Muscle layer of duodenum (tissue), 2 donors: ENCODE results near the gene RUVBL2.

Experiments
- H3K27ac ChIP-seq: one replicate; pipeline ENCODE4 v1.7.0; 2013; ENCODE audit warnings: mild to moderate bottlenecking, low read length
- H3K27me3 ChIP-seq: one replicate; pipeline ENCODE4 v1.7.0; 2013; ENCODE audit warnings: low read depth, mild to moderate bottlenecking, control low read depth, low read length
- H3K36me3 ChIP-seq, 2 donors: one replicate each; pipeline ENCODE4 v1.7.0; 2013; ENCODE audit warnings: low read length in 2 of 2, control low read depth in 1 of 2, mild to moderate bottlenecking in 1 of 2; ENCODE audit not compliant: insufficient read depth in 2 of 2, control insufficient read depth in 1 of 2
- H3K4me1 ChIP-seq, 2 donors: one replicate each; pipeline ENCODE4 v1.7.0; 2013; ENCODE audit warnings: low read length in 2 of 2, mild to moderate bottlenecking in 2 of 2, control low read depth in 1 of 2, moderate library complexity in 1 of 2; ENCODE audit not compliant: insufficient read depth in 2 of 2, control insufficient read depth in 1 of 2
- H3K4me3 ChIP-seq, 2 donors: one replicate each; pipeline ENCODE4 v1.7.0; 2013; ENCODE audit warnings: low read length in 2 of 2, low read depth in 1 of 2, mild to moderate bottlenecking in 1 of 2
- H3K9me3 ChIP-seq, 2 donors: one replicate each; pipeline ENCODE4 v1.7.0; 2013; ENCODE audit warnings: low read length in 2 of 2, control low read depth in 1 of 2, mild to moderate bottlenecking in 1 of 2; ENCODE audit not compliant: control insufficient read depth in 1 of 2
- donor health status: healthy.

The RUVBL2 gene

GRCh38 chr19:48965040-48965805 lies 28.5 kb upstream of the RUVBL2 start, which contains the start of gene FTL:
Gene FTL, plus strand, starts transcription at chr19:48965309. Its CDS starts 199 bp downstream, at chr19:48965508.
- Histone ChIP-seq H3K4me1 (peaks cover 13 to 48% of the 10 kb centered on the region in 2 donors), H3K27ac (peak within 1 kb of the TSS; percentile 89), H3K4me3 (peak within 1 kb of the TSS; percentile 95 to 97), H3K36me3 (peaks cover 16 to 46% of the 10 kb centered on the region in 2 donors), H3K27me3 (no peaks in the 10 kb centered on the region), H3K9me3 (no peaks in the 10 kb centered on the region)

GRCh38 chr19:48965806-48966540 lies 27.7 kb upstream of the RUVBL2 start:
- H3K4me3 ChIP-seq: peak overlapping the region; percentile 95 to 97
- peaks cover 13 to 52% of the 10 kb centered on the region in 2 donors for H3K4me1 ChIP-seq
- H3K36me3 ChIP-seq: peaks cover 16 to 50% of the 10 kb centered on the region in 2 donors
- H3K27ac ChIP-seq: peak overlapping the region; percentile 87
- H3K9me3 ChIP-seq: no peaks in the 10 kb centered on the region
- no peaks in the 10 kb centered on the region for H3K27me3 ChIP-seq

- H3K27me3 ChIP-seq: no peaks in the 10 kb centered on the region
- H3K4me1 ChIP-seq: peaks cover 13 to 55% of the 10 kb centered on the region in 2 donors
- H3K36me3 ChIP-seq: peaks cover 16 to 50% of the 10 kb centered on the region in 2 donors
- H3K4me3 ChIP-seq: peak overlapping the region; percentile 95 to 97
- peak overlapping the region; percentile 87 for H3K27ac ChIP-seq
- H3K9me3 ChIP-seq: no peaks in the 10 kb centered on the region
Measured at GRCh38 chr19:48966541-48967345, 26.9 kb upstream of the RUVBL2 start.

DNA sequence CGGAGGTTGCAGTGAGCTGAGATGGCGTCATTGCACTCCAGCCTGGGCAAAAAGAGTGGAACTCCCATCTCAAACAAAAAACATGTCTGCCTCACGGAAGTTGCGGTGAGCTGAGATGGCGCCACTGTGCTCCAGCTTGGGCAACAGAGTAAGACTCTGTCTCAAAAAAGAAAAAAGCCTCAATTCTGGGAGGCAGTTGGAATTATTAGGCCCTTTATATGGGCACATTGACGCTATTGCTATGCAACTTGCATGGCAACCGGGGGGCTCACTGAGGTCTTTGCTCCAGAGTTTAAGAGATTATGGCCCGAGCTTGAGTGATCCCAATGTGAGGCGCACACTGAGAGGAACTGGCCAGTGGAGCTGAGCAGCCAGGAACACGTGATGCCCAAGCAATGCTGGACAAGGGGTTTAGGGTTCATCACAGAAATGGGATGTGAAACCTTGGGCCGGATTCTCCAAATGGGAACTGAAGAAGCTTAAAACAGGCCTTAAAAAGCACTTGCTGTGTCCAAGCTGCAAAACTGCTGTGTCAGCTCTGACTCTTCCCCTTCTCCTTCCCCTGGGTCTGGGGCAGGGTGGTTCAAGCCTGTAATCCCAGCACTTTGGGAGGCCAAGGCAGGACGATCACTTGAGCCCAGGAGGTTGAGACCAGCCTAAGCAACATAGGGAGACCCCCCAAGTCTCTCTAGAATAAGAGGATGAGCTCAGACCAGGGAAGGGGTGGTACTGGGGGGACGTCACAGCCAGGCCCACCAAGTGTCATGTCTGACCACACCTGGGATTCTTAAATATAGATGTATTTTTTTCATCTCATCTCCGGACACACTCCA lies 26.1 kb upstream of the RUVBL2 start:
- H3K27me3 ChIP-seq: no peaks in the 10 kb centered on the region
- H3K4me1 ChIP-seq: peaks cover 13 to 55% of the 10 kb centered on the region in 2 donors
- peaks cover 16 to 50% of the 10 kb centered on the region in 2 donors for H3K36me3 ChIP-seq
- no peaks in the 10 kb centered on the region for H3K9me3 ChIP-seq
- H3K4me3 ChIP-seq: peak overlapping the region in 1 of 2 donors; percentile 95
- H3K27ac ChIP-seq: peak overlapping the region; percentile 12

DNA sequence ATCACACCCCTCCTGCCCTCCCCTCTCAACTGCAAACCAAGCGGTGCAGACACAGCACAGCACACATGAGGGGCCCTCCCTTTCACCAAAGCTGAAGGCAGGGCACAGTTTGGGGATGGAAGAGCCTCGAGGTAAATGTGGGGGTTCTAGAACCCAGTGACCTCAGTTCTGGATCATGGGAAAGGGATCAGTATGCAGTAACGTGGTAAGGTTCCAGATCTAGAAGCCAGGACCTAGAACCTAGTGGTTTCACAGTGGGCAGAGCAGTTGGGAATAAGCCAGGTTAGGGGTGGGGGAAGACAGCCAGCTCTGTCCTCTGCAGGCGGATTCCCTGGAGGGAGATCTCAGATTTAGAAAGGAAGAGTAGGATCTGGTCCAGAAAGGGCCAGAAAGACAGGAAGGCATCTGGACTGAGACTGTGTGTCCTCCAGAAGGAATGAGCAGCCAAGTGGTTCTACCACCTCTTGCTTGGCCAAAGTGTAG lies 25.5 kb upstream of the RUVBL2 start:
- Histone ChIP-seq H3K9me3 (no peaks in the 10 kb centered on the region), H3K4me1 (peaks cover 13 to 52% of the 10 kb centered on the region in 2 donors), H3K27me3 (no peaks in the 10 kb centered on the region), H3K4me3 (no peak overlapping the region), H3K27ac (peak overlapping the region; percentile 12), H3K36me3 (peaks cover 19 to 56% of the 10 kb centered on the region in 2 donors)

- Histone ChIP-seq H3K27me3 (no peaks in the 10 kb centered on the region), H3K4me1 (peaks cover 13 to 46% of the 10 kb centered on the region in 2 donors), H3K9me3 (no peaks in the 10 kb centered on the region), H3K4me3 (no peak overlapping the region), H3K36me3 (peaks cover 19 to 53% of the 10 kb centered on the region in 2 donors), H3K27ac (no peak overlapping the region)
Measured at GRCh38 chr19:48968813-48969218, 24.9 kb upstream of the RUVBL2 start.

DNA sequence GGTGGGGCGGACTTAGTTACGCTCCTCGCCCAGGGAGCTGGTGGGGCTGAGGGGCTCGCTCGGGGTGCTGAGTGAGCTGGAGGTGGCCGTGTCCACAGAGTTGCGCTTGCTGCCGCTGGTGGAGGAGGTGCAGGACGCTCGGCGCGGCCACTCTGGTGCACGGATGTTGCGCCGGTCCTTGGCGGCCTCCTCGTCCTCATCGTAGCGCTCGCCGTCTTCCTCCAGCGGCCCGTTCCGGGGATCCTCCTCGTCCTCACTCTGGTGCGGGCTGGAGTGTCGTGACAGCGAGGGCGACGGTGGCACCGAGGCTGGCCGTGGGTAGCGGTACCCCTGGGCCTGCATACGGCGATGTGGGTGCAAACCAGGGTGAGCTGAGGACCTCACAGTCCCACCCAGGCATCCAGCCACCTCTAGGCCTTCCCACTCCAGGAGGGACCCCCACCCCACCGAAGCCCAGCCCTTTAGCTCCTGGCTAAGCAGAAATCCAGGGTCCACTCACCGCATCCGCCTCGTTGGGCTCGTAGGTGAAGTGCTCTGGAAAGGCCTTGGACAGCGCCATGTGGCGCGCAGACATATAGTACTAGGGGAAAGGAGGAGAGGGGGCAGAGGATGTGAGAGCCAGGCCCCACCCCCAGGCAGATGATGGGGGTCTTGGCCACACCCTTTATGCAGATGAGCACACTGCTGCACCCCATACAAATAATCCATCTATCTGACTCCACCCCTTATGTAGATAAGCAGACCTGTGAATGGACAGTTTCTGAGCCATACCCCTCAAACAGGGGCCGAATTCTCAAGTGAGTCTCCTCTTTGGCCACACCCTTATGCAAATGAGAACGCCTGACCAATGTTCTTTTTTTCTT lies 24.2 kb upstream of the RUVBL2 start:
- H3K27ac ChIP-seq: no peak overlapping the region
- H3K4me3 ChIP-seq: no peak overlapping the region
- H3K27me3 ChIP-seq: no peaks in the 10 kb centered on the region
- H3K4me1 ChIP-seq: peaks cover 6 to 39% of the 10 kb centered on the region in 2 donors
- H3K9me3 ChIP-seq: no peaks in the 10 kb centered on the region
- peaks cover 19 to 53% of the 10 kb centered on the region in 2 donors for H3K36me3 ChIP-seq

DNA sequence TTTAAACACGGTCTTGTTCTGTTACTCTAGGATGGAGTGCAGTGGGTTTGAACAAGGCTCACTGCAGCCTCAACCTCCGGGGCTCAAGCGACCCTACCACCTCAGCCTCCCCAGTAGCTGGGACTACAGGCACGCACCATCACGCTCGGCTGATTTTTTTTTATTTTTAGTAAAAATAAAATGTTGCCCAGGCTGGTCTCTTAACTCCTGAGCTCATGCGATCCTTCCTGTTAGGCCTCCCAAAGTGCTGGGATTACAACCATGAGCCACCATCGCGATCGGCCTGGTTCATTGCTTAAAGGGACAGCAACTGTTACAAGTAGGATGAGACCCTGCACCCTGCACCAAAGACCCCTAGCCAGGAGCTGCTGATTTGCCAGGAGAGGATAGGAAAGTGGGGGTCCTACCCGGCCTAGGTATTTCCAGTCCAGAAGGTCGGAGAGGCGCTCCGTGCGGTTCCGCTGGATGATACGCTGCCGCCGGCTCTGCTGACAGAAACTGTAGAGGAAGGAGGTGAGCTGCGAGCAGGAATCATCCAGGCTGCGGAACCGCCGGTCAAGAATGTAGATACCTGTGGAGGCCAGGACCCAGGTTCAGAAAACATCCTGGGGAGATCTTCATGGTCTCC lies 23.4 kb upstream of the RUVBL2 start:
- H3K27me3 ChIP-seq: no peaks in the 10 kb centered on the region
- peaks cover 19 to 54% of the 10 kb centered on the region in 2 donors for H3K36me3 ChIP-seq
- H3K27ac ChIP-seq: no peak overlapping the region
- H3K4me1 ChIP-seq: peaks cover 4 to 37% of the 10 kb centered on the region in 2 donors
- H3K9me3 ChIP-seq: no peaks in the 10 kb centered on the region
- H3K4me3 ChIP-seq: no peak overlapping the region

- H3K27me3 ChIP-seq: no peaks in the 10 kb centered on the region
- no peak overlapping the region for H3K27ac ChIP-seq
- H3K36me3 ChIP-seq: peaks cover 19 to 53% of the 10 kb centered on the region in 2 donors
- no peak overlapping the region for H3K4me3 ChIP-seq
- H3K9me3 ChIP-seq: no peaks in the 10 kb centered on the region
- peaks cover 4 to 37% of the 10 kb centered on the region in 2 donors for H3K4me1 ChIP-seq
Measured at GRCh38 chr19:48970923-48971395, 22.7 kb upstream of the RUVBL2 start.
